Measurements from ENCODE around the gene SDR42E1.

- TF ChIP-seq CTCF (IDR thresholded peaks at IDR 0.05): no peak
- TF ChIP-seq EZH2 (IDR thresholded peaks at IDR 0.05): no peak
Observed at GRCh38 chr16:82045465-82045864, 34.2 kb upstream of the SDR42E1 start.
